K562 (cell line): ENCODE results near the gene ZNF582. TPM values are rescaled to one million over a fixed set of nuclear protein-coding genes. Genes with fewer than 3 reads are reported as not detected.

Source experiments
- ATF7 ChIP-seq: fragments of 450-650 bp; IDR thresholded peaks from 2 replicates; pipeline ENCODE4 v1.7.1; 2014; ENCODE audit warnings: mild to moderate bottlenecking, moderate library complexity
- C11orf30 ChIP-seq: fragments of 450-650 bp; IDR thresholded peaks from 2 replicates; pipeline ENCODE4 v1.6.1; 2016; ENCODE audit warnings: low read depth, mild to moderate bottlenecking
- CGGBP1 ChIP-seq: fragments of 250-450 bp; sonication (Bioruptor Pico); IDR thresholded peaks from 2 replicates; pipeline ENCODE4 v1.9.0; 2021; ENCODE audit warnings: mild to moderate bottlenecking
- COPS2 ChIP-seq: fragments of 450-650 bp; conservative IDR thresholded peaks from 2 replicates; pipeline ENCODE4 v1.6.1; 2016; ENCODE audit warnings: mild to moderate bottlenecking, moderate library complexity
- CREM ChIP-seq: IDR thresholded peaks from 2 replicates; pipeline ENCODE4 v1.6.1; 2014; ENCODE audit warnings: antibody characterized with exemption, low read depth
- DEAF1 ChIP-seq: fragments of 450-650 bp; formaldehyde crosslinking; IDR thresholded peaks from 2 replicates; pipeline ENCODE4 v1.4.0; 2020; ENCODE audit warnings: mild to moderate bottlenecking, moderate library complexity
- DMBX1 ChIP-seq: fragments of 250-450 bp; sonication (Bioruptor Pico); IDR thresholded peaks from 2 replicates; pipeline ENCODE4 v1.8.0; 2022; ENCODE audit warnings: inconsistent platforms, mild to moderate bottlenecking, moderate library complexity, borderline replicate concordance
- DPF2 ChIP-seq: fragments of 450-650 bp; IDR thresholded peaks from 2 replicates; pipeline ENCODE4 v1.6.1; 2016
- ELF1 ChIP-seq: fragments of 200-800 bp; sonication (Bioruptor generic); IDR thresholded peaks from 2 replicates; pipeline ENCODE4 v1.6.1; 2016; ENCODE audit warnings: missing genetic modification characterization, missing compliant biosample characterization
- HLTF ChIP-seq: fragments of 450-650 bp; IDR thresholded peaks from 2 replicates; pipeline ENCODE4 v1.6.1; 2016
- JUNB ChIP-seq: fragments of 450-650 bp; formaldehyde crosslinking; conservative IDR thresholded peaks from 2 replicates; pipeline ENCODE4 v1.4.0; 2020; ENCODE audit warnings: mild to moderate bottlenecking
- L3MBTL2 ChIP-seq: fragments of 450-650 bp; IDR thresholded peaks from 2 replicates; pipeline ENCODE4 v1.6.1; 2016; ENCODE audit warnings: mild to moderate bottlenecking, moderate library complexity
- NFE2L1 ChIP-seq: fragments of 450-650 bp; IDR thresholded peaks from 2 replicates; pipeline ENCODE4 v1.6.1; 2016; ENCODE audit warnings: missing genetic modification characterization, low read depth, mild to moderate bottlenecking, missing compliant biosample characterization, moderate library complexity, borderline replicate concordance
- NR2C1 ChIP-seq, 2 experiments: fragments of 450-650 bp; IDR thresholded peaks; 2 replicates each; pipeline ENCODE4 v1.6.1; 2017; ENCODE audit warnings: mild to moderate bottlenecking in 2 of 2, antibody characterized with exemption in 1 of 2, inconsistent platforms in 1 of 2, missing compliant biosample characterization in 1 of 2, missing genetic modification characterization in 1 of 2
- PHF20 ChIP-seq: fragments of 450-650 bp; IDR thresholded peaks from 2 replicates; pipeline ENCODE4 v1.6.1; 2018; ENCODE audit not compliant: partially characterized antibody
- PHF21A ChIP-seq: fragments of 450-650 bp; IDR thresholded peaks from 2 replicates; pipeline ENCODE4 v1.6.1; 2017; ENCODE audit warnings: low read depth, borderline replicate concordance
- POLR3A ChIP-seq: IDR thresholded peaks from 2 replicates; pipeline ENCODE4 v1.6.1; 2011; ENCODE audit warnings: borderline replicate concordance, mild to moderate bottlenecking, moderate library complexity; ENCODE audit not compliant: insufficient read length, insufficient read depth; ENCODE audit errors: extremely low read depth
- PURB ChIP-seq: sonication (generic); formaldehyde crosslinking; IDR thresholded peaks from 2 replicates; pipeline ENCODE4 v1.9.0; 2021; ENCODE audit warnings: low read depth, mild to moderate bottlenecking, missing genetic modification reagents
- SFPQ ChIP-seq: fragments of 200-400 bp; formaldehyde crosslinking; IDR thresholded peaks from 2 replicates; pipeline ENCODE4 v1.6.1; 2017; ENCODE audit warnings: mild to moderate bottlenecking, low read depth, low read length, moderate library complexity
- TCF3 ChIP-seq: sonication (generic); formaldehyde crosslinking; IDR thresholded peaks from 2 replicates; pipeline ENCODE4 v1.4.0; 2020; ENCODE audit warnings: mild to moderate bottlenecking, missing genetic modification reagents
- ZC3H4 ChIP-seq: sonication (generic); formaldehyde crosslinking; IDR thresholded peaks from 2 replicates; pipeline ENCODE4 v1.9.0; 2021; ENCODE audit warnings: missing genetic modification reagents, borderline replicate concordance
- ZNF512 ChIP-seq: IDR thresholded peaks from 2 replicates; pipeline ENCODE4 v1.6.1; 2016; ENCODE audit warnings: missing genetic modification characterization, missing compliant biosample characterization
- ZNF57 ChIP-seq: fragments of 450-650 bp; formaldehyde crosslinking; IDR thresholded peaks from 2 replicates; pipeline ENCODE4 v1.4.0; 2020; ENCODE audit warnings: mild to moderate bottlenecking, moderate library complexity
- ZNF583 ChIP-seq: fragments of 250-450 bp; sonication (Bioruptor Pico); IDR thresholded peaks from 2 replicates; pipeline ENCODE4 v1.4.0; 2020
- ZNF696 ChIP-seq: fragments of 250-450 bp; sonication (Bioruptor Pico); conservative IDR thresholded peaks from 2 replicates; pipeline ENCODE4 v1.4.0; 2020; ENCODE audit warnings: mild to moderate bottlenecking, moderate library complexity
- polyA plus RNA-seq, 8 experiments: library from polyadenylated mRNA; depleted of rRNA in 4 of 8; stranded (reverse) in 5 of 8; unstranded in 3 of 8; fragments of >200 nt; fragmentation: Nextera tagmentation in 2 of 8; fragmentation: Illumina TruSeq in 1 of 8; extraction: Ambion mirVana in 2 of 8; extraction: Trizol in 1 of 8; gene quantifications; 2 replicates each; pipeline versions ENCODE4 v1.2.1 to v1.2.3, GENCODE V29; 2011 to 2014; ENCODE audit warnings: inconsistent platforms in 1 of 8, missing spikeins in 1 of 8
- total RNA-seq, 7 experiments: library from RNA; depleted of rRNA in 6 of 7; stranded (reverse); fragments of >200 nt in 6 of 7; fragmentation: Illumina TruSeq in 2 of 7; extraction: Trizol in 2 of 7; gene quantifications; 2 replicates each; pipeline versions ENCODE4 v1.2.1 to v1.2.3, GENCODE V29; 2011 to 2021; ENCODE audit warnings: low replicate concordance in 1 of 7

The ZNF582 gene
- total and polyA plus RNA-seq, 9 of the 15 experiments (the other 6 are each of a cell fraction or from before 2014, with no cell fraction given): 0.72 to 3.3 (median 1.6) TPM

- TF ChIP-seq SFPQ (no peak), TCF3 (CRISPR knock-in tag) (no peak), PHF21A (no peak), DEAF1 (CRISPR knock-in tag) (no peak), PHF20 (peak; percentile 58), JUNB (CRISPR knock-in tag) (no peak), ZNF57 (no peak), DMBX1 (CRISPR knock-in tag) (no peak), CREM (peak; percentile 67), ZNF583 (CRISPR knock-in tag) (0 out of 2 replicates have a peak, but pooled peaks have one; percentile 26), COPS2 (no peak), NR2C1 (IDR thresholded peaks at IDR 0.05) (no peak), NR2C1 (tag; IDR thresholded peaks at IDR 0.05) (no peak), ZC3H4 (CRISPR knock-in tag) (no peak), PURB (CRISPR knock-in tag) (no peak), ZNF512 (tag) (no peak), L3MBTL2 (peak; percentile 96), ATF7 (peak; percentile 66), ZNF696 (CRISPR knock-in tag) (no peak), CGGBP1 (CRISPR knock-in tag) (no peak), NFE2L1 (tag) (no peak), ELF1 (tag) (no peak), POLR3A (no peak), HLTF (no peak), C11orf30 (no peak), DPF2 (no peak)
These were observed 25.3 kb downstream of the ZNF582 start (continued) for GRCh38 chr19:56367829-56368711.
